HL-60 (cell line): ENCODE results near the gene TANK.

Experiments
- CTCF ChIP-seq: IDR thresholded peaks from one replicate; pipeline ENCODE4 v1.5.1; 2011; ENCODE audit warnings: low read length, control low read depth, inconsistent platforms; ENCODE audit not compliant: insufficient read depth
- GABPA ChIP-seq: IDR thresholded peaks from 2 replicates; pipeline ENCODE4 v1.6.1; 2012; ENCODE audit warnings: low read depth
- POLR2AphosphoS5 ChIP-seq: IDR thresholded peaks from 2 replicates; pipeline ENCODE4 v1.6.1; 2012; ENCODE audit warnings: low read depth

- TF ChIP-seq CTCF (no peak), GABPA (no peak), POLR2AphosphoS5 (no peak)
Observed at GRCh38 chr2:161165266-161165665, 5.0 kb downstream of the TANK start.
